ENCODE data around the gene TMED6. TPM values are rescaled to one million over a fixed set of nuclear protein-coding genes. Genes with fewer than 3 reads are reported as not detected.

TMED6 gene
- total RNA-seq, 4 donors from 2014 or later, result 2.2 TPM; not detected in 3

- H3K27ac ChIP-seq, result no peak overlapping the region
- WGBS, 2 donors (ENCODE audit: low coverage in 1 of 2), result 35 to 37% methylated on average over 6 to 7 of the region's 7 CpGs
- no peak for ATAC-seq
- H3K9me3 ChIP-seq, result no peaks in the 10 kb centered on the region
- H3K4me1 ChIP-seq, result peaks cover 0 to 64% (median 9%) of the 10 kb centered on the region in 3 donors
- H3K27me3 ChIP-seq, result no peaks in the 10 kb centered on the region
- H3K36me3 ChIP-seq, result peaks cover 0 to 70% of the 10 kb centered on the region in 2 donors
- TF ChIP-seq CTCF (IDR thresholded peaks at IDR 0.05), result no peak
- TF ChIP-seq EP300 (IDR thresholded peaks at IDR 0.05), result no peak
- no peak for TF ChIP-seq POLR2A (IDR thresholded peaks at IDR 0.05)
- TF ChIP-seq POLR2AphosphoS5 (IDR thresholded peaks at IDR 0.05), result no peak
- H3K4me3 ChIP-seq, result no peak overlapping the region
Measured at GRCh38 chr16:69326172-69326873, 25.3 kb downstream of the TMED6 start.

- no peak overlapping the region for H3K27ac ChIP-seq
- H3K4me3 ChIP-seq, result no peak overlapping the region
- TF ChIP-seq POLR2AphosphoS5 (IDR thresholded peaks at IDR 0.05) (no peak), CTCF (IDR thresholded peaks at IDR 0.05) (no peak), EP300 (IDR thresholded peaks at IDR 0.05) (no peak), POLR2A (IDR thresholded peaks at IDR 0.05) (no peak)
- peaks cover 0 to 58% (median 9%) of the 10 kb centered on the region in 3 donors for H3K4me1 ChIP-seq
- H3K27me3 ChIP-seq, result no peaks in the 10 kb centered on the region
- H3K9me3 ChIP-seq, result no peaks in the 10 kb centered on the region
- peaks cover 0 to 75% of the 10 kb centered on the region in 2 donors for H3K36me3 ChIP-seq
- WGBS, 2 donors (ENCODE audit: low coverage in 1 of 2), result 93% methylated on average over 2 of the region's 6 CpGs; no CpG with 5 or more reads in 1 of the 2 donors
- ATAC-seq, result no peak
Measured at GRCh38 chr16:69325784-69326171, 25.8 kb downstream of the TMED6 start.

GRCh38 chr16:69324585-69325253 is 26.9 kb downstream of the TMED6 start:
- Histone ChIP-seq H3K9me3 (no peaks in the 10 kb centered on the region), H3K27me3 (no peaks in the 10 kb centered on the region), H3K27ac (no peak overlapping the region), H3K36me3 (peaks cover 0 to 86% of the 10 kb centered on the region in 2 donors), H3K4me3 (no peak overlapping the region), H3K4me1 (peaks cover 0 to 55% (median 8%) of the 10 kb centered on the region in 3 donors)
- ATAC-seq, result no peak
- TF ChIP-seq POLR2AphosphoS5 (IDR thresholded peaks at IDR 0.05) (no peak), EP300 (IDR thresholded peaks at IDR 0.05) (no peak), CTCF (IDR thresholded peaks at IDR 0.05) (no peak), POLR2A (IDR thresholded peaks at IDR 0.05) (no peak)
- WGBS, 2 donors (ENCODE audit: low coverage in 1 of 2), result 81% methylated on average over 7 to 9 of the region's 10 CpGs

- Histone ChIP-seq H3K9me3 (no peaks in the 10 kb centered on the region), H3K27me3 (no peaks in the 10 kb centered on the region), H3K36me3 (peaks cover 0 to 92% of the 10 kb centered on the region in 2 donors), H3K4me3 (no peak overlapping the region), H3K4me1 (peaks cover 0 to 48% (median 4%) of the 10 kb centered on the region in 3 donors), H3K27ac (peak overlapping the region in 1 of 4 donors; percentile 6)
- TF ChIP-seq EP300 (IDR thresholded peaks at IDR 0.05) (no peak), CTCF (IDR thresholded peaks at IDR 0.05) (no peak), POLR2AphosphoS5 (IDR thresholded peaks at IDR 0.05) (no peak), POLR2A (IDR thresholded peaks at IDR 0.05) (no peak)
- WGBS, 2 donors (ENCODE audit: low coverage in 1 of 2), result 31 to 73% methylated on average over 2 of the region's 8 CpGs
- ATAC-seq, result no peak
Measured at GRCh38 chr16:69324013-69324531, 27.5 kb downstream of the TMED6 start.

Measured in gastroesophageal sphincter (tissue), 4 donors.